Neural crest cell (in vitro differentiated cells): ENCODE data around the gene TRMU. TPM values are rescaled to one million over a fixed set of nuclear protein-coding genes. Genes with fewer than 3 reads are reported as not detected.

Source experiments
- DNase-seq: peaks from one replicate; pipeline ENCODE4 v3.0.0; 2021; ENCODE audit warnings: low read depth, mixed read lengths, low spot score
- H3K27ac Mint-ChIP-seq: one replicate; pipeline ENCODE4 v1.8.0; 2021; ENCODE audit warnings: mild to moderate bottlenecking, mixed read lengths; ENCODE audit not compliant: unreplicated experiment
- H3K27me3 Mint-ChIP-seq: 2 replicates; pipeline ENCODE4 v1.8.0; 2021; ENCODE audit warnings: low read depth, mild to moderate bottlenecking, mixed read lengths
- H3K36me3 Mint-ChIP-seq: 2 replicates; pipeline ENCODE4 v1.8.0; 2021; ENCODE audit warnings: low read depth, mild to moderate bottlenecking, mixed read lengths
- H3K4me1 Mint-ChIP-seq: 2 replicates; pipeline ENCODE4 v1.8.0; 2021; ENCODE audit warnings: mixed read lengths
- H3K4me3 Mint-ChIP-seq: one replicate; pipeline ENCODE4 v1.8.0; 2021; ENCODE audit warnings: mild to moderate bottlenecking, mixed read lengths
- H3K9me3 Mint-ChIP-seq: 2 replicates; pipeline ENCODE4 v1.8.0; 2021; ENCODE audit warnings: mixed read lengths
- CTCF ChIP-seq: fragments of 200-600 bp; sonication (generic); conservative IDR thresholded peaks from 2 replicates; pipeline ENCODE4 v1.5.0; 2021; ENCODE audit warnings: antibody characterized with exemption, mild to moderate bottlenecking
- total RNA-seq: library from RNA; stranded (reverse); gene quantifications from 2 replicates; pipeline ENCODE4 v1.2.1, GENCODE V29; 2021

The TRMU gene
- total RNA-seq, 1 donor from 2014 or later: 87.0 TPM

GRCh38 chr22:46355996-46356471 is 20.5 kb downstream of the TRMU start:
- H3K4me1 Mint-ChIP-seq: no peaks in the 10 kb centered on the region
- DNase-seq: no peak
- H3K27me3 Mint-ChIP-seq: no peaks in the 10 kb centered on the region
- peaks cover 9% of the 10 kb centered on the region for H3K36me3 Mint-ChIP-seq
- no peak overlapping the region for H3K27ac Mint-ChIP-seq
- H3K9me3 Mint-ChIP-seq: no peaks in the 10 kb centered on the region
- no peak for TF ChIP-seq CTCF
- no peak overlapping the region for H3K4me3 Mint-ChIP-seq

- no peak for DNase-seq
- no peak overlapping the region for H3K4me3 Mint-ChIP-seq
- no peaks in the 10 kb centered on the region for H3K4me1 Mint-ChIP-seq
- H3K9me3 Mint-ChIP-seq: no peaks in the 10 kb centered on the region
- H3K27ac Mint-ChIP-seq: no peak overlapping the region
- no peak for TF ChIP-seq CTCF
- no peaks in the 10 kb centered on the region for H3K27me3 Mint-ChIP-seq
- peaks cover 9% of the 10 kb centered on the region for H3K36me3 Mint-ChIP-seq
Observed at GRCh38 chr22:46356496-46357480, 21.3 kb downstream of the TRMU start.

- no peaks in the 10 kb centered on the region for H3K9me3 Mint-ChIP-seq
- no peak overlapping the region for H3K4me3 Mint-ChIP-seq
- no peaks in the 10 kb centered on the region for H3K4me1 Mint-ChIP-seq
- no peak for TF ChIP-seq CTCF
- no peaks in the 10 kb centered on the region for H3K27me3 Mint-ChIP-seq
- DNase-seq: no peak
- H3K36me3 Mint-ChIP-seq: peaks cover 9% of the 10 kb centered on the region
- H3K27ac Mint-ChIP-seq: no peak overlapping the region
Observed at GRCh38 chr22:46357711-46358520, 22.4 kb downstream of the TRMU start.

GRCh38 chr22:46358766-46359165 is 23.3 kb downstream of the TRMU start:
- no peak for TF ChIP-seq CTCF
- no peak overlapping the region for H3K4me3 Mint-ChIP-seq
- peaks cover 9% of the 10 kb centered on the region for H3K36me3 Mint-ChIP-seq
- no peaks in the 10 kb centered on the region for H3K9me3 Mint-ChIP-seq
- no peak overlapping the region for H3K27ac Mint-ChIP-seq
- DNase-seq: no peak
- H3K27me3 Mint-ChIP-seq: no peaks in the 10 kb centered on the region
- no peaks in the 10 kb centered on the region for H3K4me1 Mint-ChIP-seq

- H3K4me1 Mint-ChIP-seq: no peaks in the 10 kb centered on the region
- H3K27ac Mint-ChIP-seq: no peak overlapping the region
- no peak overlapping the region for H3K4me3 Mint-ChIP-seq
- no peaks in the 10 kb centered on the region for H3K27me3 Mint-ChIP-seq
- no peak for TF ChIP-seq CTCF
- H3K9me3 Mint-ChIP-seq: no peaks in the 10 kb centered on the region
- no peak for DNase-seq
- H3K36me3 Mint-ChIP-seq: peaks cover 9% of the 10 kb centered on the region
Observed at GRCh38 chr22:46359362-46359761, 23.8 kb downstream of the TRMU start.
